BLaER1 treated with 17β-estradiol and CSF1 and Interleukin-3, amounts not matched to agents 10 nM and 100 nM (cell line): Measurements from ENCODE around the gene PKD1L1.
A peak's percentile ranks its signal among the peaks of the same experiment; 100 is the strongest.
"Not testable (repeated sequence)": the region's sequence is repeated elsewhere in the genome, so short reads cannot be mapped to it uniquely, and the experiment has no call there.

ENCODE experiments used
- H3K27ac ChIP-seq, 11 experiments: shearing (Covaris generic); formaldehyde crosslinking; 2 replicates each; pipeline ENCODE4 v1.8.1; 2022
- H3K27me3 ChIP-seq, 11 experiments: shearing (Covaris generic); formaldehyde crosslinking; 2 replicates each; pipeline ENCODE4 v1.8.1; 2022
- H3K36me3 ChIP-seq, 11 experiments: shearing (Covaris generic); formaldehyde crosslinking; 2 replicates each; pipeline ENCODE4 v1.8.1; 2022
- H3K4me1 ChIP-seq, 10 experiments: shearing (Covaris generic); formaldehyde crosslinking; 2 replicates each; pipeline ENCODE4 v1.8.1; 2022
- H3K4me2 ChIP-seq, 11 experiments: shearing (Covaris generic); formaldehyde crosslinking; 2 replicates each; pipeline ENCODE4 v1.8.1; 2022
- H3K4me3 ChIP-seq, 10 experiments: shearing (Covaris generic); formaldehyde crosslinking; 2 replicates each; pipeline ENCODE4 v1.8.1; 2022
- H3K9ac ChIP-seq, 11 experiments: shearing (Covaris generic); formaldehyde crosslinking; 2 replicates each; pipeline ENCODE4 v1.8.1; 2022
- H3K9me3 ChIP-seq, 11 experiments: shearing (Covaris generic); formaldehyde crosslinking; replicated peaks in 1 of 11; 2 replicates each; pipeline ENCODE4 v1.8.1; 2022
- H4K20me1 ChIP-seq, 11 experiments: shearing (Covaris generic); formaldehyde crosslinking; 2 replicates each; pipeline ENCODE4 v1.8.1; 2022
- Cebpa-rat ChIP-seq, 11 experiments: shearing (Covaris generic); IDR thresholded peaks; 2 replicates each; pipeline ENCODE4 v1.8.1; 2022

Gene PKD1L1

DNA sequence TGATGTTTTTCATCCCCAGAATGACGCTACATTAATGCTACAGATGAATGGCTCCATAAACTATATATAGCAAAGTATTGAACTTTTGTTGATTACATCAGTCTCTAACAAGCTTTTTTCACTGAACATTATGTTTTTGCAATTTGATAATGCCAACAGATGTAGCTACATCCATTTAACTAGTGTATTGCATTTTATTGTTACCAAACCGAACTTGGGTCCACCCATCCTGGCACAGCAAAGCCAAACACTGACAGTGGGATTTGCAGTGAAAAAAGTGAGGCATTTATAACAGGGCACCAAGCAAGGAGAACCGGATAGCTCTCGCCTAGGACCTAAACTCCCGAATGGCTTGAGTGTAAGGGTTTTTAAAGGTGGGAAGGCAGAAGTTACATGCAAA lies 183.5 kb downstream of the PKD1L1 start:
- Histone ChIP-seq H3K4me1 (peaks cover 0 to 10% (median 0%) of the 10 kb centered on the region in 10 experiments; a peak in 2 of 20 replicates), H3K27me3 (no peaks in the 10 kb centered on the region), H3K9me3 (no peaks in the 10 kb centered on the region), H3K36me3 (no peaks in the 10 kb centered on the region), H4K20me1 (no peaks in the 10 kb centered on the region), H3K4me3 (no peak overlapping the region), H3K4me2 (no peak overlapping the region), H3K9ac (no peak overlapping the region), H3K27ac (no peak overlapping the region)
- no peak for TF ChIP-seq Cebpa-rat (IDR thresholded peaks at IDR 0.05)

DNA sequence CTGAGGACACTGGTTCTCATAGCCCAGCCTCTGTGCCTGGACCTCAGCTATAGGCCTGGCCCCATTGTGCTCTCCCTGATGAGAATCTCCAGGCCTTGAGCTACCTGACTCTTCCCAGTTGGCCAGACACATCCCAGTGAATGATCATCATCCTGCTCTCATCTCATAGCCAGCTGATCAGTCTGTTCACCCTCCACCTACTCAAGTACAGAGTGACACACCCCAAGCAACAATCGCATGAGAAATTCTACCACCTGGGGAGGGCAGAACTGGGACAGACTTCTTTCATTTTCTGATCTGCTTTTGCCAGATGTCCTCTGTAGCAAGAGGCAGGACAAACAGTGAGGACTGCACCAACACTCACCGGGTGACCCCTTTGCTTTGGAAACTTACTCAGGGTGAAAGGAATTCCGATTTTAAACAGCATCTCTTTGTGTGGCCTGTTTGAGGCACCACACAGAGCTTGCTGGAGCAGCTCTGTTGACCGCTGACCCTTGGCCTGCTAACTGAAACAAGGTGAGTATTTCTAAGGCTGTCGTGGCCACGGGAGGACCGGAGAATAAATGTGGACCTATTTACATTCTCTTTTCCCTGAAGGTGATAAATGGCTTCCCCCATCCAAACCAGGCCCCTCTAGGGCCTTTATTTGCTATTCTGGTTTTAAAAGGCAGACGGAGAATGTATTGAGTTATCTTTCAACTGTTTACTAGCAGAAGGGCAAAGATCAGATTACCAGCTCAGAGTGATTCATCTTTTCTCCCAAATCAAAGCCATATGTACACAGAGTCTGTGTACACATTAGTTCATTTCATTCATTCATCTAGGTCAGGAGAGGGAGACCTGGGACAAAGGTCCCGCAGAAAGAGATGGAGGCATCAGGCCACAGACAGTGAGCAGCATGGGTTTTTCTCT lies 184.9 kb downstream of the PKD1L1 start:
- no peaks in the 10 kb centered on the region for H3K36me3 ChIP-seq
- no peak overlapping the region for H3K4me2 ChIP-seq
- no peak for TF ChIP-seq Cebpa-rat (IDR thresholded peaks at IDR 0.05)
- no peak overlapping the region for H3K9ac ChIP-seq
- H3K9me3 ChIP-seq = no peaks in the 10 kb centered on the region
- H3K27ac ChIP-seq = no peak overlapping the region
- peaks cover 0 to 10% (median 4%) of the 10 kb centered on the region in 10 experiments; a peak in 8 of 20 replicates for H3K4me1 ChIP-seq
- no peaks in the 10 kb centered on the region for H3K27me3 ChIP-seq
- no peak overlapping the region for H3K4me3 ChIP-seq
- no peaks in the 10 kb centered on the region for H4K20me1 ChIP-seq

DNA sequence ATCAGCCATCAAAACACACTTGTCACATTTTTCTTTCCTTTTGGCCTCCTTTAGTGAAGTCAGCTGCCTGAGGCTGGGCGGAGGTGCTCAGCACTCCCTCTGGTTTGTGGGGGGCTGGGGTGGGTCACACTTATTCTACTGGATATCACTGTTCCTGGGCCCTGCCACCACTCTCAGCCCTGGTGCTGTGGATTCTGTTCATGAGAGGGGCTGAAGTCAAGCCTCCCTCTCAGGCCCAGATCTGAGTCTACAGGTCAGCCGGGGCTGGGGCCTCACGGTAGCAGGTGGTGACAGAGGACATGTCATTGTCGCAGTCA lies 185.6 kb downstream of the PKD1L1 start:
- Histone ChIP-seq H3K9me3 (no peaks in the 10 kb centered on the region), H3K9ac (no peak overlapping the region), H3K27ac (no peak overlapping the region), H3K4me1 (peaks cover 0 to 11% (median 7%) of the 10 kb centered on the region in 10 experiments; a peak in 8 of 20 replicates), H3K27me3 (no peaks in the 10 kb centered on the region), H3K4me2 (no peak overlapping the region), H3K36me3 (no peaks in the 10 kb centered on the region), H3K4me3 (no peak overlapping the region), H4K20me1 (no peaks in the 10 kb centered on the region)
- TF ChIP-seq Cebpa-rat (IDR thresholded peaks at IDR 0.05) = no peak

DNA sequence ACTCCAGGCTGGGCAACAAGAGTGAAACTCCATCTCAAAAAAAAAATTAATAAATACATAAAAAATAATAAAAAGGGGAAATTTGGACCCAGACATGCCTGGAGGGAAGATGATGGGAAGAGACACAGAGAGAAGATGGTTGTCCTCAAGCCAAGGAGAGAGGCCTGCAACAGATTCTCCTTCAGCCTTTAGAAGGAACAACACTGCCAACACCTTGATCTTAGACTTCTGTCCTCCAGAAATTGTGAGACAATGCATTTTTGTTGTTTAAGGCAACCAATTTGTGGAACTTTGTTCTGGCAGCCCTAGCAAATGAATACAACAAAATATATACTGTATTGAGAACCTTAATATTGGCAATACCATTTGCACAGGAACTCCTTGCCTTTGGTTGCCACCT lies 186.1 kb downstream of the PKD1L1 start:
- H3K4me2 ChIP-seq = no peak overlapping the region

DNA sequence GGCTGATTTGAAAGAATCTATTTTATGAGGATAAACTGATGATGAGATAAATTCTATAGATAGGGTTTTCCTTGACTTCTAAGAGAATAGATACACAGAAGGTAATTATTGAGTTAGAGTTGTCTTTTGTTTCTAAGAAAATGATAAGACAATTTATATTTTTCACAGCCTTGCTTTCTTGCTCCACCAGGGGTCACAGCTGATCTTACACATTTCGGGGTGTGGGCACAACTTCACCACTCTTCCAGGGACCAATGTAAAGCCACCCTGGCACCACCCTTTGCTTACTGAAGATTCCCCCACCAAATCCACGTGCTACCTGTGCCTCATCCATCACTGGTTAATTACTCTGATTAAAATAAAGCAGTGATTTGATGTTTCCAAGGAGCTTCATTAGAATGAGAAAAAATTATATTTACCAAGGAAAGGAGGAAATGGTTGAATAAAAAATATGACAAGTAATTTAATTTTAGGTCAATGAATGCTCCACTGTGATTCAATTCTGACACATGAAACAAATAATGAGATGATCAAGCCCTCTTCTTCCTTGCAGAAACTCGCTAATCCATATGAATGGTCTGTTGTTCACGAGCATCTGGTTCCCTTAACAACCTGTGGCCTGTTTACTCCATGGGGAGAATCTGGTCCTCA lies 189.1 kb downstream of the PKD1L1 start:
- H3K27me3 ChIP-seq = no peaks in the 10 kb centered on the region

More for the DNA sequence above, 186.1 kb downstream of the PKD1L1 start:
- Histone ChIP-seq H3K9ac (no peak overlapping the region), H3K27me3 (no peaks in the 10 kb centered on the region), H3K36me3 (no peaks in the 10 kb centered on the region), H3K4me3 (no peak overlapping the region), H3K9me3 (no peaks in the 10 kb centered on the region), H3K4me1 (peaks cover 0 to 11% (median 7%) of the 10 kb centered on the region in 10 experiments; a peak in 8 of 20 replicates), H4K20me1 (no peaks in the 10 kb centered on the region), H3K27ac (no peak overlapping the region)
- no peak for TF ChIP-seq Cebpa-rat (IDR thresholded peaks at IDR 0.05)

DNA sequence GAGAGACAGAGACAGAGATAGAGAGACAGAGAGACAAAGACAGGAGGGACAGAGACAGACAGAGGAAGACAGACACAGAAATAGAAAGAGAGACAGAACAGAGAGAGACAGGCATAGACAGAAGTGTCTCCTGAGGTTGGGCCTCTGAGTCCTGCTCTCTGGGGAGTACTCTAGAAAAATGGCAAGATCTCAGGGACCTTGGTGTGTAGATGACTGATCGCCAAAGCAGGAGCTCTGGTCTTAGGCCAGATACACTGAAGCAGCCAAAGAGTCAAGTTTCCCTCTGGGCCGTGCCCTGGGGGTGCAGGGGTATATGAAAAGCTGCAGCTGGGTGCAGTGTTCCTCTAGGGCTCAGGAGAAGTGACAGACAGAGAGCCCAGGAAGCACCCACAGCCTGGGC lies 189.7 kb downstream of the PKD1L1 start:
- H3K9me3 ChIP-seq = no peaks in the 10 kb centered on the region
- H3K4me2 ChIP-seq = peak overlapping the region in 2 of 11 experiments; percentile 11 to 15; a peak in 2 of 22 replicates
- no peak overlapping the region for H3K27ac ChIP-seq
- no peak overlapping the region for H3K4me3 ChIP-seq
- no peak for TF ChIP-seq Cebpa-rat (IDR thresholded peaks at IDR 0.05)
- H3K27me3 ChIP-seq = no peaks in the 10 kb centered on the region
- 0 out of 22 replicates have a peak overlapping the region, but pooled peaks of 1 of the 11 experiments have one; percentile 19 for H3K9ac ChIP-seq
- H4K20me1 ChIP-seq = no peaks in the 10 kb centered on the region
- H3K4me1 ChIP-seq = peaks cover 0 to 11% (median 7%) of the 10 kb centered on the region in 10 experiments; a peak in 8 of 20 replicates
- H3K36me3 ChIP-seq = no peaks in the 10 kb centered on the region

More for the DNA sequence above, 189.1 kb downstream of the PKD1L1 start:
- no peak for TF ChIP-seq Cebpa-rat (IDR thresholded peaks at IDR 0.05)
- H3K9ac ChIP-seq = no peak overlapping the region
- H4K20me1 ChIP-seq = no peaks in the 10 kb centered on the region
- no peak overlapping the region for H3K4me2 ChIP-seq
- peaks cover 0 to 11% (median 7%) of the 10 kb centered on the region in 10 experiments; a peak in 8 of 20 replicates for H3K4me1 ChIP-seq
- no peaks in the 10 kb centered on the region for H3K36me3 ChIP-seq
- no peaks in the 10 kb centered on the region for H3K9me3 ChIP-seq
- no peak overlapping the region for H3K4me3 ChIP-seq
- no peak overlapping the region for H3K27ac ChIP-seq

DNA sequence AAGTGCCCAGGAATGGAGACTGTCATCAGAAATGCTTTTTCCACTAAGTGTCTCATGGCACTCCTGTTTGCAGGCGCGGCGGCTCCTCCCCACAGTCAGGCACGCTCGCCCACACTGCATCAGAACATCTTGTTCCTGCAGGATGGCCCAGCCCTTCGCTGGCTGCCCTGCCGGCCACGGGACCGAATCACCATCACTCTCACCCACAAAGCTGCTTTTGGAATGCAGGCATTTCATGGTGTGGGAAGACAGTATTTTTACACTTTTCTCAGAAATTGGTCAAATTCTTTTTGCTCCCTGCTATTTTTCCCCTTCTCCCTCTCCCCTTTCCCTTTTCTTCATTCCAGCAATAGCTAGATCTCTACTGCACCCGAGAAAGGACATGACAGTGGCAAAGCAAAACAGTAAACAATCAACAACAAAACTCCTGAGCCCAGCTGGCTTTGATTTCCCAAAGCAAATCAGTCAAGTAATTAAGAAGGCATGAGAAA lies 190.3 kb downstream of the PKD1L1 start:
- Histone ChIP-seq H3K27ac (no peak overlapping the region), H3K9ac (0 out of 22 replicates have a peak overlapping the region, but pooled peaks of 1 of the 11 experiments have one; percentile 19), H3K27me3 (no peaks in the 10 kb centered on the region), H3K9me3 (peaks cover 0 to 3% (median 0%) of the 10 kb centered on the region in 11 experiments; a peak in 1 of 22 replicates), H3K4me3 (no peak overlapping the region), H4K20me1 (no peaks in the 10 kb centered on the region), H3K36me3 (no peaks in the 10 kb centered on the region), H3K4me1 (peaks cover 0 to 11% (median 7%) of the 10 kb centered on the region in 10 experiments; a peak in 8 of 20 replicates), H3K4me2 (peak overlapping the region in 2 of 11 experiments; percentile 11 to 15; a peak in 1 of 22 replicates)
- TF ChIP-seq Cebpa-rat (IDR thresholded peaks at IDR 0.05) = no peak

DNA sequence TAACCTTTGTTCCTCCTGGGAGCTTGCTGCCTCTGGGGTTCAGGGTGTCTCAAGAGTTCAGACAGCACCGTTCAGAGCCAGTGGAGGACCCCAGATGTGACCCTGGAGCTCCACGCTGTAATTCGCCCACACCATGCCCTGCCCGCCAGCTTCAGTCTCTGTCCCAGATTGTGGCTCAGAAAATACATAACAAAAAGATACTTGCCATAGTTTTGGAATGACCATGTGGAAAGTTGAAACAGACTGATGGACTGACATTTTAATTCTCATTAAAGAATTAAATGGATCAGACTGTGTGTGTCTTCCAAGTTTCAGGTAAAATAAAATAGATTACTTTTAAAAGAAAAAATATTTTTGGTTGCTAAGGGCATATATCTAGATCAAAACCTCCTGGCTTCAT lies 191.6 kb downstream of the PKD1L1 start:
- no peaks in the 10 kb centered on the region for H4K20me1 ChIP-seq
- no peak overlapping the region for H3K4me3 ChIP-seq
- H3K4me1 ChIP-seq = peaks cover 0 to 11% (median 7%) of the 10 kb centered on the region in 10 experiments; a peak in 8 of 20 replicates
- H3K27ac ChIP-seq = no peak overlapping the region
- H3K27me3 ChIP-seq = no peaks in the 10 kb centered on the region
- no peaks in the 10 kb centered on the region for H3K36me3 ChIP-seq
- no peak overlapping the region for H3K4me2 ChIP-seq
- H3K9ac ChIP-seq = no peak overlapping the region
- H3K9me3 ChIP-seq = peaks cover 0 to 14% (median 6%) of the 10 kb centered on the region in 11 experiments; a peak in 18 of 22 replicates
- no peak for TF ChIP-seq Cebpa-rat (IDR thresholded peaks at IDR 0.05)

DNA sequence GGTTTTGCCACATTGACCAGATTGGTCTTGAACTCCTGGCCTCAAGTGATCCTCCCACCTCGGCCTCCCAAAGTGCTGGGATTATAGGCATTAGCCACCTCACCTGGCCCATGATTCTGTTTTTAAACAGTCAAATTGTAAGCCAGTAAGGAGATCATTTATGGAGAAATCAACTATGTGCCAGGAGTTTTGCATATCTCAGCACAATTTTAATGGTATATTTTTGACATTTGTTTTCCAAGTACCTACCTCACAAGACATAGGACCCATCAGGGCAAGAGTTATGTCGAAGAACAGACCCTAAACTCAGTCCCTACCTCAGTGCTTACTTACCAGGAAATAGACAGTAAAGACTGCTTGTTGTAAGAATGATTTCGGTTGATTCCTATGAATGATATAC lies 193.0 kb downstream of the PKD1L1 start:
- Histone ChIP-seq H3K4me1 (peaks cover 0 to 19% (median 8%) of the 10 kb centered on the region in 10 experiments; a peak in 13 of 20 replicates), H3K27me3 (no peaks in the 10 kb centered on the region), H3K36me3 (no peaks in the 10 kb centered on the region), H3K4me2 (no peak overlapping the region), H3K27ac (no peak overlapping the region), H3K9me3 (peaks cover 0 to 14% (median 10%) of the 10 kb centered on the region in 11 experiments; a peak in 18 of 22 replicates), H3K4me3 (no peak overlapping the region), H3K9ac (no peak overlapping the region), H4K20me1 (no peaks in the 10 kb centered on the region)
- TF ChIP-seq Cebpa-rat (IDR thresholded peaks at IDR 0.05) = no peak

DNA sequence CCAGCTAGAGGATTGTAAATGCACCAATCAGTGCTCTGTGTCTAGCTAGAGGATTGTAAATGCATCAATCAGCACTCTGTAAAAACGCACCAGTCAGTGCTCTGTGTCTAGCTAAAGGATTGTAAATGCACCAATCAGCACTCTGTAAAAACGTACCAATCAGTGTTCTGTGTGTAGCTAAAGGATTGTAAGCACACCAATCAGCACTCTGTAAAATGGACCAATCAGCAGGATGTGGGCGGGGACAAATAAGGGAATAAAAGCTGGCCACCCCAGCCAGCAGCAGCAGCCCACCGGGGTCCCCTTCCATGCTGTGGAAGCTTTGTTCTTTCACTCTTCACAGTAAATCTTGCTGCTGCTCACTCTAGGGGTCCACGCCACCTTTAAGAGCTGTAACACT lies 196.5 kb downstream of the PKD1L1 start:
- not testable (repeated sequence) for H3K4me3 ChIP-seq, H3K27me3 ChIP-seq
- peaks cover 0 to 14% (median 10%) of the 10 kb centered on the region in 11 experiments; a peak in 18 of 22 replicates for H3K9me3 ChIP-seq

More for the DNA sequence above, 196.5 kb downstream of the PKD1L1 start:
- Histone ChIP-seq H3K4me1 (peaks cover 0 to 15% (median 7%) of the 10 kb centered on the region in 10 experiments; a peak in 13 of 20 replicates), H3K4me2 (peak overlapping the region in 5 of 11 experiments; percentile 7 to 62 (median 39); a peak in 7 of 22 replicates)
- H3K27ac ChIP-seq, H3K36me3 ChIP-seq, H3K9ac ChIP-seq, H4K20me1 ChIP-seq: not testable (repeated sequence)
